Suprapubic skin (tissue), 4 donors: ENCODE measurements around the gene RPS6KA2.

Source experiments
- CTCF ChIP-seq, 2 donors: fragments of 200-600 bp in 1 of 2; fragments of 450-650 bp in 1 of 2; sonication (generic) in 1 of 2; IDR thresholded peaks; one replicate each; pipeline ENCODE4 v1.5.1; 2016 to 2019; ENCODE audit warnings: antibody characterized with exemption in 2 of 2, mild to moderate bottlenecking in 1 of 2, moderate library complexity in 1 of 2
- EP300 ChIP-seq: sonication (generic); formaldehyde crosslinking; IDR thresholded peaks from one replicate; pipeline ENCODE4 v1.6.1; 2017; ENCODE audit warnings: antibody characterized with exemption
- POLR2A ChIP-seq, 2 donors: fragments of 450-650 bp; IDR thresholded peaks; one replicate each; pipeline ENCODE4 v1.6.1; 2017; ENCODE audit warnings: antibody characterized with exemption in 2 of 2, mild to moderate bottlenecking in 2 of 2, moderate library complexity in 2 of 2
- POLR2AphosphoS5 ChIP-seq, 3 donors: sonication (generic); formaldehyde crosslinking; IDR thresholded peaks; one replicate each; pipeline ENCODE4 v1.6.1; 2017; ENCODE audit warnings: antibody characterized with exemption in 3 of 3

- TF ChIP-seq POLR2AphosphoS5 (IDR thresholded peaks at IDR 0.05) = no peak
- no peak for TF ChIP-seq POLR2A (IDR thresholded peaks at IDR 0.05)
- TF ChIP-seq CTCF (IDR thresholded peaks at IDR 0.05) = no peak
- TF ChIP-seq EP300 = no peak
These were observed 208.3 kb downstream of the RPS6KA2 start for GRCh38 chr6:166418691-166419143.
